Dermis microvascular lymphatic vessel endothelial cell (primary cell): ENCODE results near the gene PRR20C. TPM values are rescaled to one million over a fixed set of nuclear protein-coding genes. Genes with fewer than 3 reads are reported as not detected.
"Not testable (repeated sequence)": the region's sequence is repeated elsewhere in the genome, so short reads cannot be mapped to it uniquely, and the experiment has no call there.

Experiments used
- DNase-seq, 2 donors: peaks; one replicate each; pipeline versions ENCODE4 v3.0.0 to v3.0.0-alpha.2; 2010; ENCODE audit warnings: low read depth in 2 of 2
- total RNA-seq: library from RNA; depleted of rRNA; stranded (reverse); fragments of >200 nt; gene quantifications from 2 replicates; pipeline ENCODE4 v1.2.1, GENCODE V29; 2014

Gene PRR20C
- not detected in 2 replicates for total RNA-seq

- not testable (repeated sequence) for DNase-seq
Measured at GRCh38 chr13:57153761-57154160, at the start of gene PRR20C. Gene PRR20C, plus strand, starts transcription at chr13:57154061. Its CDS starts 387 bp downstream, at chr13:57154448.

- no peak for DNase-seq
Measured at GRCh38 chr13:57114945-57115344, 38.9 kb upstream of the PRR20C start.

DNA sequence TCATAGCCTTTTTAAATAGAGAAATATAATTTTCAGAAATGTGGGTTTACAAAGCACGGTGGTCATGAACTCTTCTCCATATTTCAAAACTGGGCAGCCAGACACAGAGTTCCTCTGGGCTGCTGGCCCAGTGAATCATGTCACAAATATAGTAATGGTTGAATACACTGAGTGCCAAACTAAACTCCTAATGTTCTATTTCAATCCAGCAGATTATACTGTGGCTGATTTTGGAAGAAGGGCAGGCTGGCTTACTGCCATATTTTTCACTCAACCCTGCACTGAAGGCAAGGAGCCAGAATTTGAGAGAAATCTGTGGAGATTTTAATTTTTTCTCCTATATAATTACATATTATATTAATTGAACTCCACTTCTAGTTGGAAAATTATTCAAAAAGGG lies 30.2 kb upstream of the PRR20C start:
- DNase-seq, result no peak

DNA sequence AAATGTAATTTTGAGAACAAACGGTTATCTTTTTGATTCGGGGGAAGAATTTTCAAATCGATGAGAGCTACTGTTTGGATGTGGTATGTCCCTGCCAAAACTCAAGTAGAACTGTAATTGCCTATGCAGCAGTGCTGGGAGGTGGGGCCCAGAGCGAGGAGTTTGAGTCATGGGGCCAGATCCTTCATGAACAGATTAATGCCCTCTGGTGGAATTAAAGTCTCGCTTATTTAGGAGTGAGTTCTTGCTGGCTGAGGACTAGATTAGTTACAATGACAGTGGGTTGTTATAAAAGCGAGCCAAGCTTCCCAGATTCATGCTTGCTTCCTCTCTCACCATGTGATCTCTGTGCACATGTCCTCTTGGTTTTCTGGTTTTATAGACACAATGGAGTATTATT lies 25.0 kb upstream of the PRR20C start:
- no peak for DNase-seq

GRCh38 chr13:57136093-57136492 lies 17.8 kb upstream of the PRR20C start:
- no peak for DNase-seq

GRCh38 chr13:57137585-57137984 lies 16.3 kb upstream of the PRR20C start:
- no peak for DNase-seq

DNA sequence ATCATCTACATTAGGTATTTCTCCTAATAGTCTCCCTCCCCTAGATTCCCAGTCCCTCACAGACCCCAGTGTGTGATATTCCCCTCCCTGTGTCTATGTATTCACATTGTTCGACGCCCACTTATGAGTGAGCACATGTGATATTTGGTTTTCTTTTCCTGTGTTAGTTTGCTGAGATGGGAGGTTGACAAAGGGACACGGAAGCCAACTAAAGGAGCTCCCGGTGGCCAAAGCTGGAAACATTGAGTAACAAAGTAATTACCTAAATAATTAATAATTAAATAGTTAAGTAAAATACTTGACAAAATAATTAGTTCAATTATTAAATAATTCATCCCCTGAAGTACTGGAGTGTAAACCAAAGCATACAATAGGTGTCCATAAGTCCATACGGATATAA lies 14.9 kb upstream of the PRR20C start:
- DNase-seq, result no peak

- not testable (repeated sequence) for DNase-seq
Measured at GRCh38 chr13:57139781-57140180, 14.1 kb upstream of the PRR20C start.

DNA sequence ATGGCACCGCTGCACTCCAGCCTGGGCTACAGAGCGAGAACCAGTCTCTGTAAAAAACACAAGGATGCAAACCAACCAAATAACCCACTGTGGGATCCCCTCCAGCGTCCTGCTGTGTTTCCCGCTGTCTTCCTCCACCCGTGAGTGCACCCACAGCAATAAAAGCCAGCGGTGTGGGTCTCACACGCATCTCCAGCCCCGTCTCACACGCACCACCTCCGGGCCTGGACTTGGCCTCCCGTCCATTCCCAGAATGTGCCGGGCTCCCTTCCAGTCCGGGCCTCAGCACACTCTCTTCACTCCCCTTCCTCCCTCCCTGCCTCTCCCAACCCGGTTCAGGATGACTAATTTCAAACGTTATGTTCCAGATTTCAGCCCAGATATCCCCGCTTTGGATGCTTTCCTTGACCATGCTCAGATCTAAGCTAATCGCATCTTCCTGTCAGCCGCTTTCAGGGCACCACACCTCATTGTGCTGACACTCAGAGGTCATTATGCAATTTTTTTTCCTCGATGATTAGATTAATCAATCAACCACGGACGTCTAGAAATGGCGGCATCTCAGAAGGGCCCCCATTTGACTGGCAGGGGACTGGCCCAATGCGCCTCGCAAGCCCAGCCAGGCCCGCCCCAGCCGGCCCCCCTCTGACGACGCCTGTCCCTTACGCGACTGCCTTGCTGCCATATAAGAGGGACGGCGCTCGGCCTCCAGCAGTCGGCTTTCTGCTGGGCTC lies 13.5 kb upstream of the PRR20C start, which contains the start of gene PRR20A:
Gene PRR20A (plus strand): TSS at position 684 of the 734 bp plus-strand sequence. CDS start 387 bp downstream, outside the sequence.
- not testable (repeated sequence) for DNase-seq

DNA sequence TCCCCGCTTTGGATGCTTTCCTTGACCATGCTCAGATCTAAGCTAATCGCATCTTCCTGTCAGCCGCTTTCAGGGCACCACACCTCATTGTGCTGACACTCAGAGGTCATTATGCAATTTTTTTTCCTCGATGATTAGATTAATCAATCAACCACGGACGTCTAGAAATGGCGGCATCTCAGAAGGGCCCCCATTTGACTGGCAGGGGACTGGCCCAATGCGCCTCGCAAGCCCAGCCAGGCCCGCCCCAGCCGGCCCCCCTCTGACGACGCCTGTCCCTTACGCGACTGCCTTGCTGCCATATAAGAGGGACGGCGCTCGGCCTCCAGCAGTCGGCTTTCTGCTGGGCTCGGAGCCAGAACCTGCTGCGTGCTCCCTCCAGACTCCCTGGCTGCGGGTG lies 6.7 kb upstream of the PRR20C start, which contains the start of gene PRR20B:
Gene PRR20B (plus strand): TSS at position 301 of the 400 bp plus-strand sequence. CDS start 387 bp downstream, outside the sequence.
- DNase-seq, result not testable (repeated sequence)

GRCh38 chr13:57148106-57148505 lies 5.8 kb upstream of the PRR20C start:
- DNase-seq, result not testable (repeated sequence)

DNA sequence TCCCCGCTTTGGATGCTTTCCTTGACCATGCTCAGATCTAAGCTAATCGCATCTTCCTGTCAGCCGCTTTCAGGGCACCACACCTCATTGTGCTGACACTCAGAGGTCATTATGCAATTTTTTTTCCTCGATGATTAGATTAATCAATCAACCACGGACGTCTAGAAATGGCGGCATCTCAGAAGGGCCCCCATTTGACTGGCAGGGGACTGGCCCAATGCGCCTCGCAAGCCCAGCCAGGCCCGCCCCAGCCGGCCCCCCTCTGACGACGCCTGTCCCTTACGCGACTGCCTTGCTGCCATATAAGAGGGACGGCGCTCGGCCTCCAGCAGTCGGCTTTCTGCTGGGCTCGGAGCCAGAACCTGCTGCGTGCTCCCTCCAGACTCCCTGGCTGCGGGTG lies 6.5 kb downstream of the PRR20C start, which contains the start of gene PRR20D:
Gene PRR20D (plus strand): TSS at position 301 of the 400 bp plus-strand sequence. CDS start 387 bp downstream, outside the sequence.
- not testable (repeated sequence) for DNase-seq

- not testable (repeated sequence) for DNase-seq
Measured at GRCh38 chr13:57166897-57167296, 13.0 kb downstream of the PRR20C start, which contains the start of gene PRR20E. Gene PRR20E, plus strand, starts transcription at chr13:57167197. Its CDS starts 387 bp downstream, at chr13:57167584.

DNA sequence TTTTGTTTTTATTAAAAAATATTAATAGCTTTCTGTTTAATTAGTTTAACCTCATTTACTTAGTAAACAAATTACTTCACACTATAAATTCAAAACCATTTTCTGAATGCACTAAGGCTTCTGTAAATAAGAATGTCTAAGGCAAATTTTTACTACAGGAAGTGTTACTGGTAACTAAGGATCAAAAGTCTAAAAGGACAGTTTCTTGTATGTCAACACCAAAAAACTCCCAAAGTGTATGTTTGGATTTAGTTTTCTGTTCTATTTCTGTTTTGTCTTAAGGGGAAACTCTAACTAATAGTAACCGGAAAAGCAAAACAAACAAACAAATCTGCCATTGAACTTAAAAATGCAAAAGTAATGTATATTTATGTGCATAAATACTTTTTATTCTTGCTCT lies 37.8 kb downstream of the PRR20C start:
- no peak for DNase-seq

Other genes with a start within 250 kb of the PRR20C start
- not detected in 2 replicates for gene PRR20A, start 13.1 kb upstream of the PRR20C start, total RNA-seq
- not detected in 2 replicates for gene PRR20B, start 6.6 kb upstream of the PRR20C start, total RNA-seq
- gene PRR20D, start 6.6 kb downstream of the PRR20C start, total RNA-seq, result not detected in 2 replicates
- gene PRR20E, start 13.1 kb downstream of the PRR20C start, total RNA-seq, result not detected in 2 replicates